ENCODE data around the gene ARL8A.

DNA sequence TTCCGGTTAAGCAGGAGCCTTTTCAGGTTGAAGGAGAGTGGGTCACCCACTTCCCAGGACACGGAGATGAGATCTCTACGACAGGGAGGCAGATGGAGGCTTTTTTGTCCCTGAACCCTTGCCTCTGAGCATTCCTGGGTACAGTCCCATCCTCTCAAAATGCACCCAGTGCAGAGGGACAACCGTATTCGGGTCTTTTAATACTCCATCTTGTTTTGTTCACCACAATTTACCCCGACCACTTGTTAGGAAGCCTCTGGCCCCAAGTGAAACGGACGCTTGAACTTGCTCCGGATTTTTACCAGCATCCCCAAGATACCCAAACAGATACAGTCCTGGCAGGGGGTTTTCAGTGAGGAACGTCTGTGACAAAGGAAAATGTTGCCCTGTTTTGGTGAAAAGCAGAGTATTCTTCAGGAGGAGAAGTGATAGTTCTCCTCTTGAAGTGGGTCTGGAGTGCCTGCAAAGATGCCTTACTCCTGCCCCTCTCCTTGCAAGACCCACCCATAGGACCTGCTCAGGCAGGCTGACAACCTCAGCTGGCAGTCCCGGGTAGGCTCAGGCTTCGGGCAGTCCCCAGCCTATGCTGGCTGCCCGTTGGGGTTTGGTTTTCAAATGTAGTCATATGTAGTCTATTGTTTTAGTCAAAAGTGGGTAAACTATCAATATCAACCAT is 669 bp upstream of the ARL8A start:
- TF ChIP-seq, protein P1, sequence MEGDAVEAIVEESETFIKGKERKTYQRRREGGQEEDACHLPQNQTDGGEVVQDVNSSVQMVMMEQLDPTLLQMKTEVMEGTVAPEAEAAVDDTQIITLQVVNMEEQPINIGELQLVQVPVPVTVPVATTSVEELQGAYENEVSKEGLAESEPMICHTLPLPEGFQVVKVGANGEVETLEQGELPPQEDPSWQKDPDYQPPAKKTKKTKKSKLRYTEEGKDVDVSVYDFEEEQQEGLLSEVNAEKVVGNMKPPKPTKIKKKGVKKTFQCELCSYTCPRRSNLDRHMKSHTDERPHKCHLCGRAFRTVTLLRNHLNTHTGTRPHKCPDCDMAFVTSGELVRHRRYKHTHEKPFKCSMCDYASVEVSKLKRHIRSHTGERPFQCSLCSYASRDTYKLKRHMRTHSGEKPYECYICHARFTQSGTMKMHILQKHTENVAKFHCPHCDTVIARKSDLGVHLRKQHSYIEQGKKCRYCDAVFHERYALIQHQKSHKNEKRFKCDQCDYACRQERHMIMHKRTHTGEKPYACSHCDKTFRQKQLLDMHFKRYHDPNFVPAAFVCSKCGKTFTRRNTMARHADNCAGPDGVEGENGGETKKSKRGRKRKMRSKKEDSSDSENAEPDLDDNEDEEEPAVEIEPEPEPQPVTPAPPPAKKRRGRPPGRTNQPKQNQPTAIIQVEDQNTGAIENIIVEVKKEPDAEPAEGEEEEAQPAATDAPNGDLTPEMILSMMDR (conservative IDR thresholded peaks at IDR 0.05; ENCODE audit: low read depth, low read length), result no peak
- TF ChIP-seq MAFK (IDR thresholded peaks at IDR 0.05; ENCODE audit: low read depth, low read length) (no peak), BHLHE40 (IDR thresholded peaks at IDR 0.05; ENCODE audit: low read depth, low read length) (no peak), POLR2A (IDR thresholded peaks at IDR 0.05; ENCODE audit: low read depth, low read length) (no peak), RFX5 (IDR thresholded peaks at IDR 0.05; ENCODE audit: low read depth, low read length) (no peak), MXI1 (IDR thresholded peaks at IDR 0.05; ENCODE audit: borderline replicate concordance, low read depth, low read length) (no peak), RAD21 (IDR thresholded peaks at IDR 0.05; ENCODE audit: low read length) (no peak), CHD1 (IDR thresholded peaks at IDR 0.05; ENCODE audit: low read depth, low read length) (no peak)
- TF ChIP-seq, protein P2, sequence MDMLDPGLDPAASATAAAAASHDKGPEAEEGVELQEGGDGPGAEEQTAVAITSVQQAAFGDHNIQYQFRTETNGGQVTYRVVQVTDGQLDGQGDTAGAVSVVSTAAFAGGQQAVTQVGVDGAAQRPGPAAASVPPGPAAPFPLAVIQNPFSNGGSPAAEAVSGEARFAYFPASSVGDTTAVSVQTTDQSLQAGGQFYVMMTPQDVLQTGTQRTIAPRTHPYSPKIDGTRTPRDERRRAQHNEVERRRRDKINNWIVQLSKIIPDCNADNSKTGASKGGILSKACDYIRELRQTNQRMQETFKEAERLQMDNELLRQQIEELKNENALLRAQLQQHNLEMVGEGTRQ (IDR thresholded peaks at IDR 0.05; ENCODE audit: low read depth, low read length), result no peak

Data from IMR-90 (cell line).